GM12865 (cell line): ENCODE measurements around the gene RBP3.

Experiments
- DNase-seq: peaks from one replicate; pipeline ENCODE4 v3.0.0; 2010; ENCODE audit warnings: low read depth
- H3K4me3 ChIP-seq: 2 replicates; pipeline ENCODE4 v1.5.1; 2011; ENCODE audit warnings: mild to moderate bottlenecking, low read depth, low read length, control low read depth
- TF ChIP-seq, protein P1 (sequence below): IDR thresholded peaks from 2 replicates; pipeline ENCODE4 v1.5.1; 2011; ENCODE audit warnings: low read length, control low read depth, low read depth, inconsistent platforms; ENCODE audit not compliant: insufficient read depth; ENCODE audit errors: missing control alignments

The RBP3 gene

DNA sequence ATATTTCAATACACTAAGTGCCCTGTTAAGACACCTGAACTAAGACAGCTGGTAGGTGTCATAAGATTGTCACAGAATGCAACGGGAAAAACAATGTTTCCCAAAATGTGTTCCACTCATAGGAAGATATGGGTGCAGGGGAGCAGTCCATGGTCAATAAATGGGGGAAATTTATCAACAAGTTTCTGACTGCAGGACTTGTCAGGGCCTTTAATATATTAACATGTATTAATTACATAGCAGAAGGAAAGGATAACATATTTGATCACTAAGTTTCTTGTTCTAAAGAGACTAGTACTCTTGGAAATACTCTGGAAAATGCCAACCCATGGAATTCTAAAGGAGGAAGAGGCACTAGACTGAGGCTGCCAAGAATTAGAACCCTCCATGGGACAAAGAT is 6.7 kb downstream of the RBP3 start:
- DNase-seq, result no peak
- no peak overlapping the region for H3K4me3 ChIP-seq
- TF ChIP-seq, protein P1, sequence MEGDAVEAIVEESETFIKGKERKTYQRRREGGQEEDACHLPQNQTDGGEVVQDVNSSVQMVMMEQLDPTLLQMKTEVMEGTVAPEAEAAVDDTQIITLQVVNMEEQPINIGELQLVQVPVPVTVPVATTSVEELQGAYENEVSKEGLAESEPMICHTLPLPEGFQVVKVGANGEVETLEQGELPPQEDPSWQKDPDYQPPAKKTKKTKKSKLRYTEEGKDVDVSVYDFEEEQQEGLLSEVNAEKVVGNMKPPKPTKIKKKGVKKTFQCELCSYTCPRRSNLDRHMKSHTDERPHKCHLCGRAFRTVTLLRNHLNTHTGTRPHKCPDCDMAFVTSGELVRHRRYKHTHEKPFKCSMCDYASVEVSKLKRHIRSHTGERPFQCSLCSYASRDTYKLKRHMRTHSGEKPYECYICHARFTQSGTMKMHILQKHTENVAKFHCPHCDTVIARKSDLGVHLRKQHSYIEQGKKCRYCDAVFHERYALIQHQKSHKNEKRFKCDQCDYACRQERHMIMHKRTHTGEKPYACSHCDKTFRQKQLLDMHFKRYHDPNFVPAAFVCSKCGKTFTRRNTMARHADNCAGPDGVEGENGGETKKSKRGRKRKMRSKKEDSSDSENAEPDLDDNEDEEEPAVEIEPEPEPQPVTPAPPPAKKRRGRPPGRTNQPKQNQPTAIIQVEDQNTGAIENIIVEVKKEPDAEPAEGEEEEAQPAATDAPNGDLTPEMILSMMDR, result no peak

DNA sequence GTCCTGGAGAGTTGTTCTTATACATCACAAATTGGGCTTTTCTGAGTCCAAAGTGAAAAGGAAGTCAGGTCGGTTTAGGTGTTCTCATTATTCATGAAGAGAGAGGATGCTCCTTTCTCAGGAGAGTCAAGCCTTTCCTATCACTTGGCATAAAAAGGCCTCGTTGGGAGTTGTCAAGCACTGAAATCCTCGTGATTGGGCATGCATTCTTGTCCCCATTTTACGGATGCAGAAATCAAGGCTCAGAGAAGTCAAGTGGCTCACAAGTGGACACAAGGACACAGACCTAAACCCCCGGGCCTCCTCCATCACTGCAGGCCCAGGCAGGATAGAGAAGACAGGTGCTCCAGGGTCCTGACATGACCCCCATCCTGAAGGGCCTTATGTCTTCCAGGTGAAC is 8.5 kb downstream of the RBP3 start:
- H3K4me3 ChIP-seq, result no peak overlapping the region
- TF ChIP-seq, protein P1, result no peak
- no peak for DNase-seq

DNA sequence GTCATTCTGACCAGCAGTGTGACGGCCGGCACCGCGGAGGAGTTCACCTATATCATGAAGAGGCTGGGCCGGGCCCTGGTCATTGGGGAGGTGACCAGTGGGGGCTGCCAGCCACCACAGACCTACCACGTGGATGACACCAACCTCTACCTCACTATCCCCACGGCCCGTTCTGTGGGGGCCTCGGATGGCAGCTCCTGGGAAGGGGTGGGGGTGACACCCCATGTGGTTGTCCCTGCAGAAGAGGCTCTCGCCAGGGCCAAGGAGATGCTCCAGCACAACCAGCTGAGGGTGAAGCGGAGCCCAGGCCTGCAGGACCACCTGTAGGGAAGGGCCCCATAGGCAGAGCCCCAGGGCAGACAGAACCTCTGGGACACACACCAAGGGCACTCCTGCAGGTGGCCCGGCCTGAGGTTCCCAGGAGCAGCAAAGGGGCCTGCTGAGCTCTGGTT is 9.0 kb downstream of the RBP3 start:
- TF ChIP-seq, protein P1, result no peak
- no peak for DNase-seq

DNA sequence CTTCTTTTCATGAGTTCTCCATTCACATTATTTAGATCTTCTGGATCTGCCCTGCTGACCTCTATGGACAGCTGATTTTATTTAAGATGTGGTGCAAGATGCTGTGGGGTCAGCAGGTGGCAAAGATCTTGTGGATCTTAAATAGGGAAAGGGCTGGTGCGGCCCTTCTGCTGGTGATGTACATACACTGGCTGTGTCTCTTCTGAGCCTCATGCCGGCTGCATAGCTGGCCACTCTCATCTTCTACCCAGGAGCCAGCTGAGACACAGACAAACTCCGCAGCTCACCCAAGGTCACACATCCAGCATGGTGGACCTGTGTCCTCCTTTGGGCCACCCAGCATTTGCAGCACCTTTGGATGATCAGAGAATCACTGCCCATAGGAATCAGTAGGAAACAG is 9.7 kb downstream of the RBP3 start:
- TF ChIP-seq, protein P1, result no peak
- no peak for DNase-seq
- H3K4me3 ChIP-seq, result no peak overlapping the region

More for the DNA sequence above, 9.0 kb downstream of the RBP3 start:
- H3K4me3 ChIP-seq, result no peak overlapping the region

DNA sequence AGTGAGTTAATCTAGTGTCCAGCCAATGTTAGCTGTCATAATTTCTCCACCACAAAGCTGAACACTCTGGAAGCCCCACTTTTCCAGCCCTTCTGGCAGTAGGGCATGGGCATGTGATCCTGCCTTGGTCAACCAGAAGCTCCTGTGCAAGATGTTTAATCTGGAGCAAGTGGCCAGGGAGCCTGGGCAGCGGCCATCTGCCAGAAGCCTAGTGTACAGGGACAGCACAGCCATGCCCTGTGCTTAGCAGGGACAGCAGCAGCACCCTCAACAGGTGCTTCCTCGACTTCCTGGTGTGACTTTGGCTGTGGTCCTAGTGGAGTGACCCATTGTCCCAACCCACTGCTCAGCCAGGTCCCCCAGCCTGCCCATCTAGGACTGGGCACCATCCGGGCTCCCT is 10.3 kb downstream of the RBP3 start:
- no peak overlapping the region for H3K4me3 ChIP-seq
- TF ChIP-seq, protein P1, result no peak
- no peak for DNase-seq

DNA sequence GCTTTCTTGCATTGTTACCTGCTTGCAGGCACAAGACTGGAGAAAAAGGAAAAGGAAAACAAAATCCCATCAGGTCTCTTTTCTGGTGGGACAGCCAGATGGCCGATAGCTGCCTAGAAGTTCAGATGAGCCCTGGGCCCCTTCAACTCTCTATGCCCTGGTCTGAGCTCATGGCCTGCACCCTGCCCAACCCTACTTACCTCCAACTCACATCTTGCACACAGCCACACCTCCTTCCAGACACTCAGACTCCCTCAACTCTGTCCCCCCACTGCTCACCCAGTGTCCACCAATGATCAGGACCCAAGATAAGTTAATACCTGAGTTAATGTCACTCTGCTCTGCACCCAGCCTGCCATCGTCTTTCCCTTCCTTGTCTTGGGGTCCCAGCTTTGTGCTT is 10.9 kb downstream of the RBP3 start:
- DNase-seq, result no peak
- H3K4me3 ChIP-seq, result no peak overlapping the region
- TF ChIP-seq, protein P1, result no peak

DNA sequence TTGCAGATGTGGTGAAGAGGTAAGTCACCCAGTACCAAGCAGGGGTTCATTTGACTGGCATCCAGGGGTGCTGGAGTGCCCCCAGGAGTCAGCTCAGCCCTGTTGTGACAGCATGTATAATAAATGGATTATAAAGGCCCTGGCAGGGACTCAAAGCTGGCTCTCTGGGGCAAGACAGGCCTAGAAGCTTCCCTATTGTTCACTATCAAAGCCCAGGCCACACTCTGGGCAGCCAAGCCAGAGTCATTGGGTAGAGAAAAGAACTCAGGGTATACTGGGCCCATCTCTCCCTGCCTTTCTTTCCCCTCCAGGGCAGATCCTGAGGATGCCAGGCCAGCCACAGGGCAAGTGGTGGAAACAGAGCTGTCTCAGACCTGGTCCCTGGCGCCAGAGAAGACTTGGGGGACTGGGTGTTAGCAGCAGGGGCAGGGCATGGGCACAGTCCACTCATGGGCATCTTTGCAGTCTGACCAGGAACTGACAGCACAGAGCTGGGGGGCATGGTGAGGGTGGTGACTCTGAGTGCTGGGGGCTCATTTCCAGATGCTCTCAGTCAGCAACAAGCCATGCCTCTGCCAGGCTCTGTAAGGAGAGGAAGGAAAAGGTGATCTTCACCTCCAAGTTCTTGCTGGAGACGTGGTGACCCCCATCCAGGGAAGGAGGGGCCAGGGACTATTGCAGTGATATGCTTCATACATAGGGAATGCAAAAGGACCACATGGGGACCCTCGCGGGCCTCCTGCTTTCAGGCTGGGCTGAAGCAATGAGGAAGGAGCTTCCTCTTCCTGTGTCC is 11.7 kb downstream of the RBP3 start:
- DNase-seq, result no peak
- TF ChIP-seq, protein P1, result no peak

More for the DNA sequence above, 11.7 kb downstream of the RBP3 start:
- H3K4me3 ChIP-seq, result no peak overlapping the region
